ENCODE results near the gene IGFBPL1.

Gene IGFBPL1

DNA sequence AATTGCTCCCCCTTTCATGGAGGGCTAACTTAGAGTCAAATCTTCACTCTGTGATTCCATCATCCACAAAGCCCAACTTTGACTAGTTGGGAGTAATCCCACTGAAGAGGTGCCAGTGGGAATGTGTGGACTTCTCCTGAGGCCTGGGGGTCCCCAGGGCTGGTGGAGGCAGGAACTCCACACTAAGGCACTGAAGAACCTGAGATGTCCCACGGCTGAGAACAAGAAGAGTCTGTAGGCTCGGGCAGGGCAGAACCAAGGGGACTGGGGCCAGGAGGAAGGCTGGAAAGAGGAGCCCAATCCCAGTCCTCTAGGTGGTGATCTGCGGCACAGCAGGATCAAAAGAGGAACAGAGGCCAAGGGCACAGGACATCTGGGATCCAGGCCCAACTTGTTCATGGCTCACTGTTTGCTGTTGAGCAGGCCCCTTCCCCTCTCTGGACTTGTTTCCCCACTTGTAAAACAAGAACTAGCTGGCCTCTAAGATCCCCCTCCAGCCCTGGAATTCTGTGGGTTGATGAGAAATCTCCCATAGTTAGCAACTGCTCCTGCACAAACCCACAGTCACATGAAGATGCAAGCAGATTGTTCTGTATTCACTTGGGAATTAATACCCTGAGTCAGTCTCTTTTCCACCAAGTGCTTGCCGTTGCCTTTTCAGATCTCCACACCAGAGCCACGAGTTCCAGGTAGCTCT lies 64.4 kb downstream of the IGFBPL1 start:
- Histone ChIP-seq H3K9me3 (ENCODE audit: control insufficient read depth, insufficient read depth, low read length) (no peaks in the 10 kb centered on the region), H3K36me3 (ENCODE audit: control insufficient read depth, low read length) (no peaks in the 10 kb centered on the region), H3F3A (ENCODE audit: control insufficient read depth, insufficient read depth) (no peaks in the 10 kb centered on the region), H3K27ac (ENCODE audit: low read depth, low read length) (no peak overlapping the region), H3K4me3 (ENCODE audit: low read length) (no peak overlapping the region), H3K4me2 (ENCODE audit: low read length) (no peak overlapping the region), H3K79me2 (ENCODE audit: control insufficient read depth, low read length) (no peaks in the 10 kb centered on the region), H4K20me1 (ENCODE audit: control insufficient read depth, insufficient read depth, low read depth, low read length) (no peaks in the 10 kb centered on the region), H3K27me3 (ENCODE audit: control insufficient read depth, low read length) (no peaks in the 10 kb centered on the region), H3K9me2 (replicated peaks; ENCODE audit: control insufficient read depth, low read length) (no peaks in the 10 kb centered on the region), H3K4me1 (ENCODE audit: control insufficient read depth, low read length) (no peaks in the 10 kb centered on the region)
- TF ChIP-seq EZH2phosphoT487 (IDR thresholded peaks at IDR 0.05; ENCODE audit: borderline replicate concordance, low read length): no peak
- TF ChIP-seq, protein P1, sequence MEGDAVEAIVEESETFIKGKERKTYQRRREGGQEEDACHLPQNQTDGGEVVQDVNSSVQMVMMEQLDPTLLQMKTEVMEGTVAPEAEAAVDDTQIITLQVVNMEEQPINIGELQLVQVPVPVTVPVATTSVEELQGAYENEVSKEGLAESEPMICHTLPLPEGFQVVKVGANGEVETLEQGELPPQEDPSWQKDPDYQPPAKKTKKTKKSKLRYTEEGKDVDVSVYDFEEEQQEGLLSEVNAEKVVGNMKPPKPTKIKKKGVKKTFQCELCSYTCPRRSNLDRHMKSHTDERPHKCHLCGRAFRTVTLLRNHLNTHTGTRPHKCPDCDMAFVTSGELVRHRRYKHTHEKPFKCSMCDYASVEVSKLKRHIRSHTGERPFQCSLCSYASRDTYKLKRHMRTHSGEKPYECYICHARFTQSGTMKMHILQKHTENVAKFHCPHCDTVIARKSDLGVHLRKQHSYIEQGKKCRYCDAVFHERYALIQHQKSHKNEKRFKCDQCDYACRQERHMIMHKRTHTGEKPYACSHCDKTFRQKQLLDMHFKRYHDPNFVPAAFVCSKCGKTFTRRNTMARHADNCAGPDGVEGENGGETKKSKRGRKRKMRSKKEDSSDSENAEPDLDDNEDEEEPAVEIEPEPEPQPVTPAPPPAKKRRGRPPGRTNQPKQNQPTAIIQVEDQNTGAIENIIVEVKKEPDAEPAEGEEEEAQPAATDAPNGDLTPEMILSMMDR (IDR thresholded peaks at IDR 0.05; ENCODE audit: low read depth, low read length, poor library complexity, severe bottlenecking): no peak

DNA sequence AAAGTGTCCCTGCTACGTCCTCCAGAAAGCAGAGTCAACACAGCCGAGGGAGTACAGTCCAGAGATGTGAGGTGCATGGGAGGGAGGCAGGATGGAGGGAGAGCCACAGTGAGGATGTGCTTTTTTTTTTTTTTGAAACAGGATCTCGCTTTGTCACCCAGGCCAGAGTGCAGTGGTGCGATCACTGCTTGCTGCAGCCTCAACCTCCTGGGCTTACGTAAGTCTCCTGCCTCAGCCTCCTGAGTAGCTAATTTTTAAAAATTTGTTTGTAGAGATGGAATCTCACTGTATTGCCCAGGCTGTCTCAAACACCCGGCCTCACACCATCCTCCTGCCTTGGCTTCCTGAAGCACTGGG lies 65.0 kb downstream of the IGFBPL1 start:
- H3K27me3 ChIP-seq (ENCODE audit: control insufficient read depth, low read length): no peaks in the 10 kb centered on the region
- no peak overlapping the region for H3K4me3 ChIP-seq (ENCODE audit: low read length)
- H3F3A ChIP-seq (ENCODE audit: control insufficient read depth, insufficient read depth): no peaks in the 10 kb centered on the region
- no peaks in the 10 kb centered on the region for H3K9me3 ChIP-seq (ENCODE audit: control insufficient read depth, insufficient read depth, low read length)
- no peaks in the 10 kb centered on the region for H3K79me2 ChIP-seq (ENCODE audit: control insufficient read depth, low read length)
- H3K27ac ChIP-seq (ENCODE audit: low read depth, low read length): no peak overlapping the region
- H3K9me2 ChIP-seq (replicated peaks; ENCODE audit: control insufficient read depth, low read length): no peaks in the 10 kb centered on the region
- H3K4me2 ChIP-seq (ENCODE audit: low read length): no peak overlapping the region
- no peaks in the 10 kb centered on the region for H3K4me1 ChIP-seq (ENCODE audit: control insufficient read depth, low read length)
- no peaks in the 10 kb centered on the region for H3K36me3 ChIP-seq (ENCODE audit: control insufficient read depth, low read length)
- TF ChIP-seq, protein P1 (IDR thresholded peaks at IDR 0.05; ENCODE audit: low read depth, low read length, poor library complexity, severe bottlenecking): no peak
- TF ChIP-seq EZH2phosphoT487 (IDR thresholded peaks at IDR 0.05; ENCODE audit: borderline replicate concordance, low read length): no peak
- H4K20me1 ChIP-seq (ENCODE audit: control insufficient read depth, insufficient read depth, low read depth, low read length): no peaks in the 10 kb centered on the region

DNA sequence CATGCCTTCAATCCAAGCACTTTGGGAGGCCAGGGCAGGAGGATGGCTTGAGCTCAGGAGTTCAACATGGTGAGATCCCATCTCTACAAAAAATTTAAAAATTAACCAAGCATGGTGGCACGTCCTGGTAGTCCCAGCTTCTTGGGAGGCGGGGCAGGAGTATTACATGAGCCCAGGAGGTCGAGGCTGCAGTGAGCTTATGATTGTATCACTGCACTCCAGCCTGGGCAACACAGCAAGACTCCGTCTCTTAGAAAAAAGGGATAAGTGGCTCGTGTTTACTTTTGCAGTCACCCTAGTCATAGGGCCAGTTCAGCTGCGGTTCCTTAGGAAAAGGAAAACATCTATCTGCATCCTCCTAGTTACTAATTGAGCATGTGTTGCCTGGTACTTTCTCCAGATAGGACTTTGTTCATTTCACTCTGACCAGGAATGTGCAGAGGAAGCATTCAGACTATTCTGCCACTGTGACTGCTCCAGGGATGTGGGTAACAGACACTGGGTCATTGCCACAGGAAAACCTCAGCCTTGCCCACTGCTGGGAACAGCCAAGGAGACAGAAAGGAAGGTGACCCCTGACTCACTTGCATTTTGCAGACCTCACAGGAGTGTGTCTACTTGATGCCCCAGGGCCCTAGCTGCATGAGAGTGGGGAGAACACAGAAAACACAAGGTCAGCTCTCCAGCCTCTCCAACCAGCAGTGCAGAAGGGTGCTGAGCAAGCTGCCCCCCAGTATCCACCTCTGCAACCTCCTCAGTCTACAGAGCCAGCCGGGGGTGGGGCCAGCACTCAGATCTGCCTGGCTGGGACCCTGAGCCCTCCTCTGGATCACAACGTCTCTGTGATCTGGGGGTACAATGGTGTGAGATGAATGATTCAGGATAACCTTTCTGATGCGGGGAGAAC lies 65.6 kb downstream of the IGFBPL1 start:
- Histone ChIP-seq H3K27ac (ENCODE audit: low read depth, low read length) (no peak overlapping the region), H3K36me3 (ENCODE audit: control insufficient read depth, low read length) (no peaks in the 10 kb centered on the region), H3K9me3 (ENCODE audit: control insufficient read depth, insufficient read depth, low read length) (no peaks in the 10 kb centered on the region), H3F3A (ENCODE audit: control insufficient read depth, insufficient read depth) (no peaks in the 10 kb centered on the region), H4K20me1 (ENCODE audit: control insufficient read depth, insufficient read depth, low read depth, low read length) (no peaks in the 10 kb centered on the region), H3K4me1 (ENCODE audit: control insufficient read depth, low read length) (no peaks in the 10 kb centered on the region), H3K4me3 (ENCODE audit: low read length) (no peak overlapping the region), H3K9me2 (replicated peaks; ENCODE audit: control insufficient read depth, low read length) (no peaks in the 10 kb centered on the region), H3K27me3 (ENCODE audit: control insufficient read depth, low read length) (no peaks in the 10 kb centered on the region), H3K4me2 (ENCODE audit: low read length) (no peak overlapping the region), H3K79me2 (ENCODE audit: control insufficient read depth, low read length) (no peaks in the 10 kb centered on the region)
- no peak for TF ChIP-seq EZH2phosphoT487 (IDR thresholded peaks at IDR 0.05; ENCODE audit: borderline replicate concordance, low read length)
- TF ChIP-seq, protein P1 (IDR thresholded peaks at IDR 0.05; ENCODE audit: low read depth, low read length, poor library complexity, severe bottlenecking): no peak
